HL-60 (cell line): Measurements from ENCODE around the gene MMRN2.

ENCODE experiments used
- DNase-seq, 2 experiments: peaks; one replicate each; pipeline ENCODE4 v3.0.0-alpha.2; 2010 to 2020; ENCODE audit warnings: low read depth in 1 of 2, low spot score in 1 of 2
- H3K27ac ChIP-seq: fragments of 250-450 bp; sonication (Bioruptor Pico); replicated peaks from 2 replicates; pipeline ENCODE4 v1.5.1; 2020; ENCODE audit warnings: mild to moderate bottlenecking, moderate library complexity
- H3K27me3 ChIP-seq: fragments of 250-450 bp; sonication (Bioruptor Pico); 2 replicates; pipeline ENCODE4 v1.5.1; 2021; ENCODE audit warnings: mild to moderate bottlenecking, moderate library complexity; ENCODE audit not compliant: insufficient read depth, poor library complexity, severe bottlenecking
- H3K4me3 ChIP-seq: replicated peaks from 2 replicates; pipeline ENCODE4 v1.5.1; 2011; ENCODE audit warnings: mild to moderate bottlenecking, control low read depth, low read length; ENCODE audit not compliant: insufficient read depth
- GABPA ChIP-seq: IDR thresholded peaks from 2 replicates; pipeline ENCODE4 v1.6.1; 2012; ENCODE audit warnings: low read depth
- POLR2AphosphoS5 ChIP-seq: IDR thresholded peaks from 2 replicates; pipeline ENCODE4 v1.6.1; 2012; ENCODE audit warnings: low read depth
- SPI1 ChIP-seq: IDR thresholded peaks from 2 replicates; pipeline ENCODE4 v1.6.1; 2012; ENCODE audit warnings: low read depth, mild to moderate bottlenecking, borderline replicate concordance
- TF ChIP-seq, protein P1 (sequence below): IDR thresholded peaks from one replicate; pipeline ENCODE4 v1.5.1; 2011; ENCODE audit warnings: low read length, control low read depth, inconsistent platforms; ENCODE audit not compliant: insufficient read depth
- TF ChIP-seq, protein P2 (sequence below): IDR thresholded peaks from 2 replicates; pipeline ENCODE4 v1.6.1; 2012; ENCODE audit warnings: low read depth; ENCODE audit not compliant: insufficient replicate concordance

The MMRN2 gene

DNA sequence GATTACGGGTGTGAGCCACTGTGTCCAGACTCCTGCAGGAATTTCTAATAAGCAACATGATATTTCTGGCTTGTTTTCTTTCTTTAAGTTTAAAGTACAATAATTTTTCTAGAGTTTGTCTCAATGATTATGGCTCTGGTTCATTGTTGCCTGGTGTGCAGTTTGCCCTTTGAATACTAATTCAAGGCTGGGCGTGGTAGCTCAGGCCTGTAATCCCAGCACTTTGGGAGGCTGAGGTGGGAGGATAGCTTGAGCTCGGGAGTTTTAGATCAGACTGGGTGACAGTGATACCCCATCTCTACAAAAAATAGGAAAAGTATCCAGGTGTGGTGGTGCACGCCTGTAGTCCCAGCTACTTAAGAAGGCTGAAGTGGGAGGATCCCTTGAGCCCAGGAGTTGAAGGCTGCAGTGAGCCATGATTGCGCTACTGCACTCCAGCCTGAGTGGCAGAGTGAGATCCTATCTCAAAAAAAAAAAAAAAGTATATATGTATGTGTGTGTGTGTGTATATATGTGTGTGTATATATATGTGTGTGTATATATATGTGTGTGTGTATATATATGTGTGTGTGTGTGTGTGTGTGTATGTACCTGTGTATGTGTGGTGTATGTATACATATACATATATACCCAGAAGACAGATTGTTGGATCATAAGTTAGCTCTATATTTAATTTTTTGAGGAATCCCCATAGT, 19.1 kb upstream of the MMRN2 start:
- no peak overlapping the region for H3K27ac ChIP-seq
- peaks cover 3% of the 10 kb centered on the region for H3K27me3 ChIP-seq
- TF ChIP-seq SPI1 (no peak), GABPA (no peak), POLR2AphosphoS5 (no peak)
- TF ChIP-seq, protein P1, sequence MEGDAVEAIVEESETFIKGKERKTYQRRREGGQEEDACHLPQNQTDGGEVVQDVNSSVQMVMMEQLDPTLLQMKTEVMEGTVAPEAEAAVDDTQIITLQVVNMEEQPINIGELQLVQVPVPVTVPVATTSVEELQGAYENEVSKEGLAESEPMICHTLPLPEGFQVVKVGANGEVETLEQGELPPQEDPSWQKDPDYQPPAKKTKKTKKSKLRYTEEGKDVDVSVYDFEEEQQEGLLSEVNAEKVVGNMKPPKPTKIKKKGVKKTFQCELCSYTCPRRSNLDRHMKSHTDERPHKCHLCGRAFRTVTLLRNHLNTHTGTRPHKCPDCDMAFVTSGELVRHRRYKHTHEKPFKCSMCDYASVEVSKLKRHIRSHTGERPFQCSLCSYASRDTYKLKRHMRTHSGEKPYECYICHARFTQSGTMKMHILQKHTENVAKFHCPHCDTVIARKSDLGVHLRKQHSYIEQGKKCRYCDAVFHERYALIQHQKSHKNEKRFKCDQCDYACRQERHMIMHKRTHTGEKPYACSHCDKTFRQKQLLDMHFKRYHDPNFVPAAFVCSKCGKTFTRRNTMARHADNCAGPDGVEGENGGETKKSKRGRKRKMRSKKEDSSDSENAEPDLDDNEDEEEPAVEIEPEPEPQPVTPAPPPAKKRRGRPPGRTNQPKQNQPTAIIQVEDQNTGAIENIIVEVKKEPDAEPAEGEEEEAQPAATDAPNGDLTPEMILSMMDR, result no peak
- TF ChIP-seq, protein P2, sequence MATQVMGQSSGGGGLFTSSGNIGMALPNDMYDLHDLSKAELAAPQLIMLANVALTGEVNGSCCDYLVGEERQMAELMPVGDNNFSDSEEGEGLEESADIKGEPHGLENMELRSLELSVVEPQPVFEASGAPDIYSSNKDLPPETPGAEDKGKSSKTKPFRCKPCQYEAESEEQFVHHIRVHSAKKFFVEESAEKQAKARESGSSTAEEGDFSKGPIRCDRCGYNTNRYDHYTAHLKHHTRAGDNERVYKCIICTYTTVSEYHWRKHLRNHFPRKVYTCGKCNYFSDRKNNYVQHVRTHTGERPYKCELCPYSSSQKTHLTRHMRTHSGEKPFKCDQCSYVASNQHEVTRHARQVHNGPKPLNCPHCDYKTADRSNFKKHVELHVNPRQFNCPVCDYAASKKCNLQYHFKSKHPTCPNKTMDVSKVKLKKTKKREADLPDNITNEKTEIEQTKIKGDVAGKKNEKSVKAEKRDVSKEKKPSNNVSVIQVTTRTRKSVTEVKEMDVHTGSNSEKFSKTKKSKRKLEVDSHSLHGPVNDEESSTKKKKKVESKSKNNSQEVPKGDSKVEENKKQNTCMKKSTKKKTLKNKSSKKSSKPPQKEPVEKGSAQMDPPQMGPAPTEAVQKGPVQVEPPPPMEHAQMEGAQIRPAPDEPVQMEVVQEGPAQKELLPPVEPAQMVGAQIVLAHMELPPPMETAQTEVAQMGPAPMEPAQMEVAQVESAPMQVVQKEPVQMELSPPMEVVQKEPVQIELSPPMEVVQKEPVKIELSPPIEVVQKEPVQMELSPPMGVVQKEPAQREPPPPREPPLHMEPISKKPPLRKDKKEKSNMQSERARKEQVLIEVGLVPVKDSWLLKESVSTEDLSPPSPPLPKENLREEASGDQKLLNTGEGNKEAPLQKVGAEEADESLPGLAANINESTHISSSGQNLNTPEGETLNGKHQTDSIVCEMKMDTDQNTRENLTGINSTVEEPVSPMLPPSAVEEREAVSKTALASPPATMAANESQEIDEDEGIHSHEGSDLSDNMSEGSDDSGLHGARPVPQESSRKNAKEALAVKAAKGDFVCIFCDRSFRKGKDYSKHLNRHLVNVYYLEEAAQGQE, result no peak
- no peak for DNase-seq
- H3K4me3 ChIP-seq, result no peak overlapping the region

DNA sequence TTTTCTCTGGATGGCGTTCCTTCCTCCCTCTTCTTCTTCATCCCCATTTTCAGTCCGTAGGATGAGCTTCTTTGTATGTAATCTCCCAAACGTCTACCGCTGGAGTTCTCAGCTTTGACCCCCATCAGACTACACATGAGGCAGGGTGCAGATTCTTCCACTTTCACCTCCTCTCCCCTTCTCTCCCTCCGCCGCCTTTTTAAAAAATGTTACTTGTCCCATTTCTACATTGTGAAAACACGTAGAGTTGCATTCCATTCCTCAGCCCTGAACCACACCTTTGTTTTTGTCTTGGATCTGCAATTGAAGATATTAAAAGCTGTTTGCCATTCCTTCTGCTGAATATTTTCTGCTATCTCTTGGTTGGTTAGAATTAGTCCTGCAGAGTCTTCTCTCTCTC, 17.1 kb upstream of the MMRN2 start:
- DNase-seq, result no peak
- H3K4me3 ChIP-seq, result no peak overlapping the region
- peaks cover 18% of the 10 kb centered on the region for H3K27me3 ChIP-seq
- no peak for TF ChIP-seq GABPA
- TF ChIP-seq SPI1, result no peak
- TF ChIP-seq, protein P1, result no peak
- TF ChIP-seq, protein P2, result no peak
- no peak for TF ChIP-seq POLR2AphosphoS5
- no peak overlapping the region for H3K27ac ChIP-seq

DNA sequence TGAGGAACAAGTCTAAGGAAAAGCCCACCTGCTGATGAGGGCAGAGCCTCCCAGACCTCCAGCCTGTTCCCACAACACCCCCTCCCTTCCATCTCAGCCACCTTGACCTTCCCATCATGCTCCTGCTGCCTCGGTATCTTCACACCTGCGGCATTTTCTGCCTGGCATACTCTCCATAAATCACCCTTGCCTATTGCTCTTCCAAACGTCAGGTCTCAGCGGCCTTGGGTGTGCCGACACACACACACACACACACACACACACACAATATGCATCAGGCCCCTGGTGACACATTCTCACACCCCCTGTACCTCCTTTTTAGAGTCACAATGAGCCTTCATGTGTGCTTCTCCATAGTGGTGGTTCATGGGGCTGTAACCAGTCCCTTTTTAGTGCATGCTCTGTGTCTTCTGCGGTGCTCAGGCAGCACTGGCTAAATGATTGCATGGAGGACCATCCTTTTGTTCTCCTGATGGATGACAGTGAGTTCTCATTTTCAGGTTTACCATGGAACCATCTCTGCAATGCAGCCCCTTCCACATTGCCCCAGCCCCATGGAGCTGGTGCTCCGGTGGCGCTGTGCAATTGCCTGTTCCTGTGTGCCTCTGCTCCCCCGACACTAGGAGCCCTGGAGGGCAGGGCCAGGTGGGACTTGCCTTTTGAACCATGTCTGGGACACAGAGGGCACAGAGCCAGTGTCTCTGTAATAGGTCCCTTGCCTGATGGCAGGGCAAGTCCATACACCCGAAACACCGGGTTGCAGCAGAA, 15.4 kb upstream of the MMRN2 start:
- H3K4me3 ChIP-seq, result no peak overlapping the region
- H3K27ac ChIP-seq, result no peak overlapping the region
- DNase-seq, result no peak
- no peak for TF ChIP-seq GABPA
- TF ChIP-seq, protein P1, result no peak
- no peak for TF ChIP-seq SPI1
- no peak for TF ChIP-seq POLR2AphosphoS5
- TF ChIP-seq, protein P2, result no peak
- H3K27me3 ChIP-seq, result peaks cover 33% of the 10 kb centered on the region
